Mucosa of descending colon (tissue), 3 donors: Measurements from ENCODE around the gene PPP1R12C. TPM values are rescaled to one million over a fixed set of nuclear protein-coding genes. Genes with fewer than 3 reads are reported as not detected.

ENCODE experiments used
- ATAC-seq: fragments of 200-7000 bp; cut with Tn5 transposase; one replicate; pipeline ENCODE4 v1.9.1; 2020; ENCODE audit warnings: mild to moderate bottlenecking, moderate library complexity
- DNase-seq, 3 donors: peaks; one replicate each; pipeline ENCODE4 v3.0.0-alpha.2; 2020
- H3K36me3 ChIP-seq: fragments of 200-600 bp; one replicate; pipeline ENCODE4 v1.8.0; 2021; ENCODE audit warnings: low read depth, mild to moderate bottlenecking
- H3K4me1 ChIP-seq: fragments of 200-600 bp; one replicate; pipeline ENCODE4 v1.8.0; 2021; ENCODE audit warnings: low read depth, mild to moderate bottlenecking
- H3K4me3 ChIP-seq: fragments of 200-600 bp; one replicate; pipeline ENCODE4 v1.8.0; 2021; ENCODE audit warnings: mild to moderate bottlenecking
- H3K9me3 ChIP-seq: fragments of 200-600 bp; one replicate; pipeline ENCODE4 v1.8.0; 2021; ENCODE audit warnings: mild to moderate bottlenecking
- intact Hi-C, 2 donors: fragments of 100-400 bp; cut with DNase I in 1 of 2; cut with micrococcal nuclease in 1 of 2; formaldehyde crosslinking; loops; one replicate each; pipeline versions ENCODE4 v1.11.0 to v1.11.1; 2022; cut with DNase I, micrococcal nuclease
- total RNA-seq, 3 donors: library from RNA; stranded (reverse); fragmentation: NEBNext Ultra II Directional in 2 of 3; extraction: Animal tissue kit (Norgen Biotek cat#: 25700) in 2 of 3; gene quantifications; one replicate each; pipeline versions ENCODE4 v1.2.1 to v1.2.4, GENCODE V29; 2021 to 2023
- TF ChIP-seq, protein P1 (sequence below): fragments of 200-600 bp; IDR thresholded peaks from one replicate; pipeline ENCODE4 v1.8.0; 2022; ENCODE audit warnings: antibody characterized with exemption, mild to moderate bottlenecking
- donor health status: DM: no; HTN: no; CAD: no; lungs with moderate emphysema.
- donor health status: DM: no; HTN: no; CAD: no.
- donor health status: DM: no; HTN: yes; CAD: no.

Gene PPP1R12C
- total RNA-seq, 3 donors from 2014 or later: 99.8 to 236 (median 112) TPM

DNA sequence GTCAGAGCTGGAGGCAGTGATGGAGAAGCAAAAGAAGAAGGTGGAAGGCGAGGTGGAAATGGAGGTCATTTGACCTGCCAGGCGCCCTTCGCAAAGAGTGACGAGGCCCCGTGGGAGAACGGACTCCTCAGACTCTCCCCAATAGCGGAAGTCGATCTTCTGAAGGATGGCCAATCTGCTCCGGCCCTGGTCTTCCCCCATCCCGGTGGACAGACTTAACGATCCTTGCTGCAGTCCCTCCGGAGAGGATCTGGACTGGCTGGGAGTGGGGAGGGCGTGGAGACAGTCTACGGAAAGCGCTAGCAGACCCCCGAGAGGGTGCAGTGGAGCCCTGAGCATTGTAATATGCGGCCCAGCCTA, 29.9 kb downstream of the PPP1R12C start:
- H3K4me3 ChIP-seq: no peak overlapping the region
- no peaks in the 10 kb centered on the region for H3K9me3 ChIP-seq
- DNase-seq (peak in 1 of 3 donors; percentile 47), ATAC-seq (no peak)
- no peaks in the 10 kb centered on the region for H3K36me3 ChIP-seq
- intact Hi-C loops: no loop called here
- TF ChIP-seq, protein P1, sequence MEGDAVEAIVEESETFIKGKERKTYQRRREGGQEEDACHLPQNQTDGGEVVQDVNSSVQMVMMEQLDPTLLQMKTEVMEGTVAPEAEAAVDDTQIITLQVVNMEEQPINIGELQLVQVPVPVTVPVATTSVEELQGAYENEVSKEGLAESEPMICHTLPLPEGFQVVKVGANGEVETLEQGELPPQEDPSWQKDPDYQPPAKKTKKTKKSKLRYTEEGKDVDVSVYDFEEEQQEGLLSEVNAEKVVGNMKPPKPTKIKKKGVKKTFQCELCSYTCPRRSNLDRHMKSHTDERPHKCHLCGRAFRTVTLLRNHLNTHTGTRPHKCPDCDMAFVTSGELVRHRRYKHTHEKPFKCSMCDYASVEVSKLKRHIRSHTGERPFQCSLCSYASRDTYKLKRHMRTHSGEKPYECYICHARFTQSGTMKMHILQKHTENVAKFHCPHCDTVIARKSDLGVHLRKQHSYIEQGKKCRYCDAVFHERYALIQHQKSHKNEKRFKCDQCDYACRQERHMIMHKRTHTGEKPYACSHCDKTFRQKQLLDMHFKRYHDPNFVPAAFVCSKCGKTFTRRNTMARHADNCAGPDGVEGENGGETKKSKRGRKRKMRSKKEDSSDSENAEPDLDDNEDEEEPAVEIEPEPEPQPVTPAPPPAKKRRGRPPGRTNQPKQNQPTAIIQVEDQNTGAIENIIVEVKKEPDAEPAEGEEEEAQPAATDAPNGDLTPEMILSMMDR: no peak
- H3K4me1 ChIP-seq: peaks cover 18% of the 10 kb centered on the region

DNA sequence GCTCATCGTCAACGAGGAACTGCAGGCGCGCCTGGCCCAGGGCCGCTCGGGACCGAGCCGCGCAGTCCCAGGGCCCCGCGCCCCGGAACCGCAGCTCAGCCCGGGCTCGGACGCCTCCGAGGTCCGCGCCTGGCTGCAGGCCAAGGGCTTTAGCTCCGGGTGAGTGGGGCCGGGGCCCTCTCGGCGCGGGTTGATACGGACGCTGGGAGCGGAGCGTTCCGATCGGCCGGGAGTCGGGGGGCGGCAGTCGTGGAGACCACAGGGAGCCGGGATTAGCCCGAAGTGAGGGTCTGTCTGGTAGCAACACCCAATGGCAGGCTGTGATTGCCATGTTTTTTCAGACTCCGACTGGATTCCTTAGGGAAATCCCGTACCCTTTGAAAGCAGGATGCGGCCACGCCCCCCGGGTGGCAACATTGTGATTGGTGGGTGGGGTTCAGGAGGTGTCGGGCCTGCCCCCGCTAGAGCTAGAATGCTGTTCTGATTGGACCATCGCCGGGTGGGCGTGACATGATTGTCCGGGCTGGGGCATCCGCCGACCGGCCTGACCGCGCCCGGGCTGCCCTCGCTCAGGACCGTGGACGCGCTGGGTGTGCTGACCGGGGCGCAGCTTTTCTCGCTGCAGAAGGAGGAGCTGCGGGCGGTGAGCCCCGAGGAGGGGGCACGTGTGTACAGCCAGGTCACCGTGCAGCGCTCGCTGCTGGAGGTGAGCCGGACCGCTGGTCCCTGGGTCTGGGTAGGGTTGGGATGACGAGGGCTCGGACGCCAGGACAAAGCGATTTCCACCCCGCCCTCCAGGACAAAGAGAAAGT, 30.5 kb downstream of the PPP1R12C start:
- no peaks in the 10 kb centered on the region for H3K36me3 ChIP-seq
- ATAC-seq (peak; percentile 91), DNase-seq (peak; percentile 94 to 97 (median 95))
- intact Hi-C loops: no loop called here
- H3K9me3 ChIP-seq: no peaks in the 10 kb centered on the region
- no peak overlapping the region for H3K4me3 ChIP-seq
- TF ChIP-seq, protein P1: no peak
- peaks cover 18% of the 10 kb centered on the region for H3K4me1 ChIP-seq

DNA sequence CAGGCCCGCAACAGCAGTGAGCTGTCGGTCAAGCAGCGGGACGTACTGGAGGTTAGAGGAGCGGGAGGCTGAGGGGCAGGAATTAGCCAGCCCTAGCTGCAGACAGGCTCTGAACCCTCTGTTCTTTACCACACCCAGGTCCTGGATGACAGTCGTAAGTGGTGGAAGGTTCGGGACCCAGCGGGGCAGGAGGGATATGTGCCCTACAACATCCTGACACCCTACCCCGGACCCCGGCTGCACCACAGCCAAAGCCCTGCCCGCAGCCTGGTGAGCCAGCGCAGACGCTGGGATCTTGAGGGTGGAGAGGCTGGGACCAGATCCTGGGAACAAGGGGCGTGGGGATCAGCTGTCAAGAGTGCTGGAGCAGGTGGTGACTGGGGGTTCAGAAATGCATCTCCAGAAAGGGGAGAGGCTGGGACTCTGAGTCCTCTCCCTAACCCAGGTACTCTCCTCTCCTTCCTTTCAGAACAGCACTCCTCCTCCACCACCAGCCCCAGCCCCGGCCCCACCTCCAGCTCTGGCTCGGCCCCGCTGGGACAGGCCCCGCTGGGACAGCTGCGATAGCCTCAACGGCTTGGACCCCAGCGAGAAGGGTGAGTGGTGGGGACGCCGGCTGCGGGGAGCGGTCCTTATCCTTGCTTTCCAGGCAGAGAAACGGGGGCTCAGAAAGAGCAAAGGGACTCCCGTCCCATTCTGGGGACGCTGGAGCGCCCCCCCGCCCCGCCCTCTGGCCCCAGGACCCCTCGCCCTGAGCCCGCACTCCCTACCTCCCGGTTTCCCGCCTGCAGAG, 31.3 kb downstream of the PPP1R12C start:
- no peaks in the 10 kb centered on the region for H3K36me3 ChIP-seq
- H3K4me1 ChIP-seq: peaks cover 25% of the 10 kb centered on the region
- TF ChIP-seq, protein P1: no peak
- DNase-seq: peak in 1 of 3 donors; percentile 48
- ATAC-seq: no peak
- no peak overlapping the region for H3K4me3 ChIP-seq
- intact Hi-C loops: no loop called here
- H3K9me3 ChIP-seq: no peaks in the 10 kb centered on the region

DNA sequence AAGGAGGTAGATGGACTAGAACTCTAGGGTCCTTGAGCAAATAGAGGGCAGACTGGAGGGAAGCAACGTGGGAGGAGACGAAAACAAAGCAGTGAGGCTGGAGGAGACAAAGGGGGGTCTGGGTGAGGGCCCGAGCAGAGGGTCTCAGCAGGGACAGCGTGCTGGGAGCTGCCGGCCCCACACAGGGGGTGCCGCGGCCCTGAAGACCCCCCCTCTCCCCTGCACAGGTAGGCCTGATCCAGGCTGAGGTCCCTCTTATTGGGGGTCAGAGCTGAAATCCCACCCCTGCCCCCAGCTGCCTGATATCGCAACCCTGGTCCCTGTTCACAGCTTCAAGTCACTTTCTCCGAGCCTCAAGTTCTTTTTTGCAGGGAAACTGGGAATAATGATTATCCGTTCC, 33.0 kb downstream of the PPP1R12C start:
- DNase-seq (no peak), ATAC-seq (no peak)
- TF ChIP-seq, protein P1: no peak
- Histone ChIP-seq H3K4me3 (no peak overlapping the region), H3K9me3 (no peaks in the 10 kb centered on the region), H3K4me1 (peaks cover 38% of the 10 kb centered on the region), H3K36me3 (no peaks in the 10 kb centered on the region)
- intact Hi-C loops: no loop called here

DNA sequence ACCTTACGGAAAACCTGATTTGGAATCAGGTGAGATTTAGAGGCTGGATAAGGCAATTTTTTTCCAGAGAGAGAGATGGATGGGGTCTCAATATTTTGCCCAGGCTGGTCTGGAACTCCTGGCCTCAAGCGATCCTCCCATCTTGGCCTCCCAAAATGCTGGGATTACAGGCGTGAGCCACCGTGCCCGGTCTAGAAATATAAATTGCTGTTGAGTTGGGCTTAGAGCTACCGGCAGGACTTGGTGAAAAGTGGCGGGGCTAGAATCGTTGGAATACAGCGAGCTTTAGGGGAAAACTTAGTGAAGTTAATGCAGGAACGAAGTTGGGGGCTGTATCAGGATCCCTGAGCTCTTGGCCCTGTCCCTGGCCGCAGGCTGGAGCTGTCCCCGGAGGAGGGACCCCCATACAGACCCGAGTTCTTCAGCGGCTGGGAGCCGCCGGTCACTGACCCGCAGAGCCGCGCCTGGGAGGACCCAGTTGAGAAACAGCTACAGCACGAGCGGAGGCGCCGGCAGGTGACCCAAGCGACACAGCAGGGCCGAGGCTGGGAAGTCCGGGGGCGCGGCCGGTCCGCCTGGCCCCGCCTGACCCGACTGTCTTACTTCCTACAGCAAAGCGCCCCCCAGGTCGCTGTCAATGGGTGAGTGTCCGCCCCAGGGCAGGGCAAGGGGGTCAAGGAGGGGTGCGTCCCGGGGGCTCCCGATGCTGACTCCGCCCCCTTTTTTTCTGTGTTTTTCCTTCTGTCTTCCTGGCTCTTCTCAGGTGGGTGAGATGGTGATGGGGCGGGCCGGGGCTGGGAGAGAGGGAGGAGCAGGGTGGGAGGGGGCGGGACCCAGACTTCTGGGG, 34.2 kb downstream of the PPP1R12C start:
- H3K36me3 ChIP-seq: no peaks in the 10 kb centered on the region
- H3K9me3 ChIP-seq: no peaks in the 10 kb centered on the region
- peaks cover 37% of the 10 kb centered on the region for H3K4me1 ChIP-seq
- ATAC-seq (no peak), DNase-seq (peak in 2 of 3 donors; percentile 33 to 53)
- intact Hi-C loops: no loop called here
- H3K4me3 ChIP-seq: no peak overlapping the region
- TF ChIP-seq, protein P1: no peak
